ENCODE data around the gene LAYN. TPM values are rescaled to one million over a fixed set of nuclear protein-coding genes. Genes with fewer than 3 reads are reported as not detected.

Gene LAYN
- total and polyA plus RNA-seq, 2 of the 4 experiments (the other 2 are of a cell fraction): 92.5 to 118 TPM

DNA sequence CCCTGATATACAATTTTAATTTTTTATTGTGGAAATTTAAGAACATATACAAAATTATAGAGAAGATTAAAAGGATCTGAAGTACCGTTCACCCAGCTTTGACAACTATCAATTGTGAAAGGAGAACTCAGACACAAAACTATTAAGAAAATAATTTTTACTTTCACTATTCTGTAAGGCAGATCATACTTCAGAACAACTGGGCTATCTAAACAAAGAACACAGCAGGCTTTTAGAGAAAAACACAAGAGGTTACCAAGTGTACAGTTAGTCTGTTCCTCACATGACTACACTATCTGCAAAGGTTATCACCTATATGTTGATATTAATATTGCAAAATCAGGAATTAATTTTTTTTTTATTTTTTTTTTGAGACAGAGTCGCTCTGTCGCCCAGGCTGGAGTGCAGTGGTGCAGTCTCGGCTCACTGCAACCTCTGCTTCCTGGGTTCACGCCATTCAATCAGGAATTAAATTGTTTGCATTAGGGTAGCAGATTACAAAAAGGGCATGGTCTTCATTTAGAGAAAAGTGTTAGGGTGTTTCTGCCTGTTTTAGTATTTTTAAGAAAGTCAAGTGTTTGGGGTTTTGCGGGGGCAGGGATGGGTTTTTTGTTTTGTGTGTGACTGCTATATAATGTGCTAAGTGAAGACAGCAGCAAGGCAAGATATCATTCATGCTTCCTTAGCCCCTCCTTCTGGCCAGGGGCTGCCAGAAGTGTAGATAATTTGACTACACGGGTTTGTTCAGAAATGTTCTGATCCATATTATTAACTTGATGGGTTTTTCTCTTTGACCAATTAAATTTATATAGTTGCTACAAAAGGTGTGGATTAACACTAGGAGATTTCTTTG lies 34.1 kb downstream of the LAYN start (continued):
- no peak for TF ChIP-seq NFE2L2 (IDR thresholded peaks at IDR 0.05; ENCODE audit: low read depth, low read length)
- TF ChIP-seq POLR2A (IDR thresholded peaks at IDR 0.05; ENCODE audit: low read depth, low read length): no peak

DNA sequence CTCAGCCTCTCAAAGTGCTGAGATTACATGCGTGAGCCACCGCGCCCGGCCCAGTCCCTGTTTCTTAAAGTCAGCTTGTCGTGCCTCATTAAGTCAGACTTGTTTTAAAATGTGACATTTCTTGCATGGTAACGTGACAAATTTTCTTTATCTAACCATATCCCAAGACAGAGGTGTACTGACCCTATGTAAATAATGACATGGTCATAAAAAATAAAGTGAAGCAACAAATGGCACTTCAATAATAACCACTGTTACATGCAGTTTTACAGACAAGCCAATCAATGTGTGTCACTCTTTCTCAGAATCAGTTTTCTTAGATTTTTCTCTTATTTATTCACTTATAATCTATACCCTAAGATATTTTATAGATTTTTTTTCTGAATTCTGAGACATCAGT lies 35.2 kb downstream of the LAYN start:
- peaks cover 14% of the 10 kb centered on the region for H3K9me1 ChIP-seq (ENCODE audit: insufficient read depth, low read length)
- no TSS peak for BruUV-seq (replicated peaks)
- no peak overlapping the region for H2BK5ac ChIP-seq (ENCODE audit: low read depth, low read length, poor library complexity, severe bottlenecking)
- no peaks in the 10 kb centered on the region for H3K27me3 ChIP-seq (ENCODE audit: control insufficient read depth, insufficient read depth, low read length)
- ATAC-seq (ENCODE audit: low read depth): no peak
- in situ Hi-C loops (cut with MboI; ENCODE audit: low sequenced_read_pairs): loop anchor here (25.0 kb wide), 1 partner anchor 412 kb away; no protein-coding TSS in a partner anchor
- H4K91ac ChIP-seq (ENCODE audit: insufficient read depth, low read depth, low read length): no peak overlapping the region
- no peak overlapping the region for H3K14ac ChIP-seq (replicated peaks; ENCODE audit: low read depth, low read length)
- H2BK15ac ChIP-seq (ENCODE audit: low read depth, low read length): no peak overlapping the region
- H3K4me2 ChIP-seq (ENCODE audit: low read depth, low read length): no peak overlapping the region
- dilution Hi-C loops (cut with HindIII; ENCODE audit: low sequenced_read_pairs, unreplicated experiment): no loop called here
- CTCF ChIA-PET: no interaction called here
- WGBS, 2 experiments (ENCODE audit: extremely low coverage in 2 of 2, insufficient read length in 1 of 2): no CpG with 5 or more reads among the region's 6 CpGs
- no peak overlapping the region for H3K9ac ChIP-seq (ENCODE audit: low read depth, low read length)
- no peak overlapping the region for H4K8ac ChIP-seq (ENCODE audit: low read depth in 2 of 2, low read length in 2 of 2)
- H3K79me1 ChIP-seq (ENCODE audit: low read depth in 1 of 2, low read length in 2 of 2): no peaks in the 10 kb centered on the region
- POLR2A ChIA-PET (ENCODE audit: unreplicated experiment): no interaction called here
- intact Hi-C loops (cut with micrococcal nuclease): no loop called here
- H2AK5ac ChIP-seq (ENCODE audit: low read depth, low read length): no peak overlapping the region
- no peaks in the 10 kb centered on the region for H3K36me3 ChIP-seq (ENCODE audit: control insufficient read depth, insufficient read depth, low read length)
- H3K9me3 ChIP-seq (ENCODE audit: control insufficient read depth, insufficient read depth, low read length): no peaks in the 10 kb centered on the region
- H2AFZ ChIP-seq (replicated peaks; ENCODE audit: low read length, poor library complexity): no peak overlapping the region
- H3K56ac ChIP-seq (ENCODE audit: extremely low read depth, insufficient read depth, low read length): no peak overlapping the region
- H2BK20ac ChIP-seq (ENCODE audit: low read depth, low read length): no peak overlapping the region
- H2BK120ac ChIP-seq (ENCODE audit: low read depth, low read length): no peak overlapping the region
- no peak for DNase-seq
- H3K4me3 ChIP-seq (ENCODE audit: insufficient read depth, low read depth, low read length): no peak overlapping the region
- H4K5ac ChIP-seq (ENCODE audit: low read depth, low read length): no peak overlapping the region
- no peak overlapping the region for H3K18ac ChIP-seq (ENCODE audit: low read depth, low read length)
- H3K23ac ChIP-seq (ENCODE audit: low read depth, low read length): no peak overlapping the region
- no peak overlapping the region for H2AK9ac ChIP-seq (replicated peaks; ENCODE audit: low read depth, low read length, poor library complexity)
- no peak overlapping the region for H3K4ac ChIP-seq (ENCODE audit: low read depth, low read length)
- H4K20me1 ChIP-seq (ENCODE audit: insufficient read depth, low read length): no peaks in the 10 kb centered on the region
- peaks cover 4% of the 10 kb centered on the region for H3K4me1 ChIP-seq (ENCODE audit: control insufficient read depth, insufficient read depth, low read length)
- H3K27ac ChIP-seq (ENCODE audit: insufficient read depth, low read length): no peak overlapping the region
- TF ChIP-seq MXI1 (IDR thresholded peaks at IDR 0.05; ENCODE audit: borderline replicate concordance, low read depth, low read length): no peak
- no peak for TF ChIP-seq MAZ (IDR thresholded peaks at IDR 0.05; ENCODE audit: borderline replicate concordance, low read depth, low read length)
- TF ChIP-seq POLR2A (IDR thresholded peaks at IDR 0.05; ENCODE audit: low read depth, low read length): no peak
- TF ChIP-seq RFX5 (IDR thresholded peaks at IDR 0.05; ENCODE audit: low read depth, low read length): no peak
- TF ChIP-seq RCOR1 (IDR thresholded peaks at IDR 0.05; ENCODE audit: insufficient replicate concordance, low read length): no peak
- TF ChIP-seq SMC3 (IDR thresholded peaks at IDR 0.05; ENCODE audit: low read depth, low read length): no peak
- TF ChIP-seq, protein P1, sequence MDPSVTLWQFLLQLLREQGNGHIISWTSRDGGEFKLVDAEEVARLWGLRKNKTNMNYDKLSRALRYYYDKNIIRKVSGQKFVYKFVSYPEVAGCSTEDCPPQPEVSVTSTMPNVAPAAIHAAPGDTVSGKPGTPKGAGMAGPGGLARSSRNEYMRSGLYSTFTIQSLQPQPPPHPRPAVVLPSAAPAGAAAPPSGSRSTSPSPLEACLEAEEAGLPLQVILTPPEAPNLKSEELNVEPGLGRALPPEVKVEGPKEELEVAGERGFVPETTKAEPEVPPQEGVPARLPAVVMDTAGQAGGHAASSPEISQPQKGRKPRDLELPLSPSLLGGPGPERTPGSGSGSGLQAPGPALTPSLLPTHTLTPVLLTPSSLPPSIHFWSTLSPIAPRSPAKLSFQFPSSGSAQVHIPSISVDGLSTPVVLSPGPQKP (IDR thresholded peaks at IDR 0.05; ENCODE audit: borderline replicate concordance, low read depth, low read length): no peak
- TF ChIP-seq RAD21 (IDR thresholded peaks at IDR 0.05; ENCODE audit: low read length): no peak
- TF ChIP-seq BHLHE40 (IDR thresholded peaks at IDR 0.05; ENCODE audit: low read depth, low read length): no peak
- TF ChIP-seq FOS (IDR thresholded peaks at IDR 0.05; ENCODE audit: low read depth, low read length): no peak
- TF ChIP-seq CEBPB (IDR thresholded peaks at IDR 0.05; ENCODE audit: low read depth, low read length): no peak
- TF ChIP-seq, protein P2, sequence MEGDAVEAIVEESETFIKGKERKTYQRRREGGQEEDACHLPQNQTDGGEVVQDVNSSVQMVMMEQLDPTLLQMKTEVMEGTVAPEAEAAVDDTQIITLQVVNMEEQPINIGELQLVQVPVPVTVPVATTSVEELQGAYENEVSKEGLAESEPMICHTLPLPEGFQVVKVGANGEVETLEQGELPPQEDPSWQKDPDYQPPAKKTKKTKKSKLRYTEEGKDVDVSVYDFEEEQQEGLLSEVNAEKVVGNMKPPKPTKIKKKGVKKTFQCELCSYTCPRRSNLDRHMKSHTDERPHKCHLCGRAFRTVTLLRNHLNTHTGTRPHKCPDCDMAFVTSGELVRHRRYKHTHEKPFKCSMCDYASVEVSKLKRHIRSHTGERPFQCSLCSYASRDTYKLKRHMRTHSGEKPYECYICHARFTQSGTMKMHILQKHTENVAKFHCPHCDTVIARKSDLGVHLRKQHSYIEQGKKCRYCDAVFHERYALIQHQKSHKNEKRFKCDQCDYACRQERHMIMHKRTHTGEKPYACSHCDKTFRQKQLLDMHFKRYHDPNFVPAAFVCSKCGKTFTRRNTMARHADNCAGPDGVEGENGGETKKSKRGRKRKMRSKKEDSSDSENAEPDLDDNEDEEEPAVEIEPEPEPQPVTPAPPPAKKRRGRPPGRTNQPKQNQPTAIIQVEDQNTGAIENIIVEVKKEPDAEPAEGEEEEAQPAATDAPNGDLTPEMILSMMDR (conservative IDR thresholded peaks at IDR 0.05; ENCODE audit: low read depth, low read length): no peak
- no peak for TF ChIP-seq NFE2L2 (IDR thresholded peaks at IDR 0.05; ENCODE audit: low read depth, low read length)
- TF ChIP-seq CHD1 (IDR thresholded peaks at IDR 0.05; ENCODE audit: low read depth, low read length): no peak
- TF ChIP-seq MAFK (IDR thresholded peaks at IDR 0.05; ENCODE audit: low read depth, low read length): no peak

Data from IMR-90 (cell line).